ENCODE data around the gene GJD3.

The GJD3 gene

DNA sequence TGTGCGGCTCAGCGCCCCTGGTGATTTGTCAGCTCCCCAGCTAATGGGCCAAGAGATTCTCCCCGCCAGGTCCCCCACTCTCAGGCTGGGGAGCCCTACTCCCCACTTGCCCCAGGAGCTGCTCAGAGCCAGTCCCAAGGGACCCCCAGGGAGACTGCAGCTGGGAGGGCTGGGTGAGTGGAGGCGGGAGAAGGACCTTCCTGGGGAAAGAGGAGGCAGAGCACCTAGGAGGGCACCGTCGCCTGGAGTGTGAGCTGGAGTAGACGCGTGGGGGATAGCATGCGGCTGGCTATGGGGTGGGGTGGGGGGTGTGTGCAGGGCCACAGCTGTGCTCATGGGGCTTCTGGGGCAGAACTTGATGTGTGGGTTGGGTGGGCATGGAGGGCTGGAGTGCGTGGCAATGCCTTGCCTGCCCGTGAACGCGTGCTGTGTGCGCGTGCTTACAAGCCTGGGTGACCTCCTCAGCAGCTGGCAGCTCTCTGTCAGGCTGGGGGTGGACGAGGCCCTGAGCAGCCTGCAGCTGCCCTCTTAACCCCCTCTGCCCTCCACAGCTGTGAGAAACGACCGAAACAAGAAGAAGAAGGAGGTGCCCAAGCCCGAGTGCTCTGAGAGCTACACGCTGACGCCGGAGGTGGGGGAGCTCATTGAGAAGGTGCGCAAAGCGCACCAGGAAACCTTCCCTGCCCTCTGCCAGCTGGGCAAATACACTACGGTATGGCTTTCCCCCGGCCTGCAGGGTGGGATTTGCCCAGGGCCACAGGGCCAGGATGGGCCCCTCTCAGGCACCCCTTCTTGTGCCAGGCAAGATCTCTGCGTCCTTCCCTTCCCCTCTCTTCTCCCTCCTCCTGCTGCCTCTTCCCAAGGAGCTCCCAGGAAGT lies 12.9 kb downstream of the GJD3 start:
- DNase-seq (ENCODE audit: low read depth) = no peak

DNA sequence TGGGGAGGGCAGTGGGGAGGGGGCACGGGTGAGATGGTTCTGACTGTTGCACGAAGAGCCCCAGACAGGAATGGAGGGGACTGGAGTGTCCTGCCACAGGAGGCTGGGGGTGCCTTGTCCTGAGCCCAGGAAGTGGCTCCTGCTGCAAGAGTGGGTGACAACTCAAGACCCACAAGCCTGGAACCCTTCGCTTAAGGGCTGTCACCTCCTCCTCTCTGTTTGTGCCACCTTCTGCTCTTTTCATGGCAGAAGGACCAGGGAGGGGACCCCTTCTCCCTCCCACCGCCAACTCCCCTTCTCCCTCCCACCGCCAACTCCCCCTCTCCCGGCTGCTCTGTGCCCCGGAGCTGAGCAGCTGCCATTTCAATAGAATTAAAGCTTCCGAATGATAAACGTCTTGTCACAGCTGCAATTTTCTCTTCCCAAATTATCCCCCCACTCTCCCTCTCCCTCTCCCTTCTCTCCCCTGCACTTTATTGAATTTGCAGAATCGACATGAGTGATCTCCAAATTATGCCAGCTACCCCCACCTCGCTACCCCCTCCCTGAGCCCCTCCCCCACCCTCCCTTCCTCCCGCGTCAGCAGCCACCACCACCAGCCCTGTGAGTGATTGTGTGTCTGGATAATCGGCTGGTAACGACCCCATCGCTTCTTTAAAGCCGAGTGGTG lies 13.7 kb downstream of the GJD3 start:
- DNase-seq (ENCODE audit: low read depth) = no peak

DNA sequence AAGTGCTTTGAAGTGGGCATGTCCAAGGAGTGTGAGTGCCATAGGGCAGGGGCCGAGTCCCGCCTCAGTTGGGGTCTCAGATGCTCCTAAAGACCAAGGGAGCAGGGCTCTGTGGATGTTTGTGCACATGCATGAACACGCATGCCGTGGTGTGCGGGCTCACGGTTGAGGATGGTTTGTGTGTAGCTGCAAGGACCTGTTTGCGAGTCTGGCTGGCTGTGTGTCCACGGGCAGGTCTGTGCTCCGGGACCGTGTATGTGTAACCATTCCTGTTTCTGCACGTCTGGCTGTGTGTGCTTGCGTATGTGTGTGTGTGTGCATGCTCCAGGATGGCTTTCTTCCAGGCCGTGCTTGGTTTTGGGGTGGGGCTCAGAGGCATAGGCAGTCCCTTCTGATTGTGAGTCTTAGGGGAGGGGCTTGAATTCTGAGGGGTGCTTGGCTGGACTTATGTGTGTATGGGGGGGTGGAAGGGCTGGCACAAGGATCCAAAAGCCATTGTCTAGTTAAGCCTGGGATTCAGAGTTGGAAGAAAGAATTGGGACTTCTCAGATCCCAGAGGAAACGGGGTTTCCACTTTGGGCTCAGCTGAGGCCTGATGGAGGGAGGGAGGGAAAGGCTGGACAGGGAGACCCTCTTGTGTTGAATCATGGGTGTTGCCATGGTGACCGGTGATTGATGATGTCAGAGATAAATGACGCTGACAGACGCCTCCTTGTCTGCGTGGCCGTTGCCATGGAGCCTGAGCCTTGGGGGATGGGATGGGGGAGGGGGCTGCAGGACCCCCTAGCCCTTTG lies 14.4 kb downstream of the GJD3 start:
- DNase-seq (ENCODE audit: low read depth) = no peak

DNA sequence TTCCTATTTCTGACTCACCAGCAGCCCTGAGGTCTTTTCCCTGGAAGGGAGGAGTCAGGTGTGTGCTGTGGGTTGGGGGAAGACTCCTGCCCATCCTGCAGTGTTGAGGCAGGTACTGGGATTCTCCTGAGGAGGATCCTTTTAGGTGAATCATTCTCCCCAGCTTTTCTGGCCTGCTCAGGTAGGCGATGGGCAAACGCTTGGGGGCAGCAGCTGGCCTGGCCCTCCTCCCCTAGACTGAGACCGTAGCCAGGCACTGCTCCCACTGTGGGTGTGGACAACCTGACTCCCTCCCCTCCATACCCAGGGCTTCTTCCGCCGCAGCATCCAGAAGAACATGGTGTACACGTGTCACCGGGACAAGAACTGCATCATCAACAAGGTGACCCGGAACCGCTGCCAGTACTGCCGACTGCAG lies 15.1 kb downstream of the GJD3 start:
- no peak for DNase-seq (ENCODE audit: low read depth)

DNA sequence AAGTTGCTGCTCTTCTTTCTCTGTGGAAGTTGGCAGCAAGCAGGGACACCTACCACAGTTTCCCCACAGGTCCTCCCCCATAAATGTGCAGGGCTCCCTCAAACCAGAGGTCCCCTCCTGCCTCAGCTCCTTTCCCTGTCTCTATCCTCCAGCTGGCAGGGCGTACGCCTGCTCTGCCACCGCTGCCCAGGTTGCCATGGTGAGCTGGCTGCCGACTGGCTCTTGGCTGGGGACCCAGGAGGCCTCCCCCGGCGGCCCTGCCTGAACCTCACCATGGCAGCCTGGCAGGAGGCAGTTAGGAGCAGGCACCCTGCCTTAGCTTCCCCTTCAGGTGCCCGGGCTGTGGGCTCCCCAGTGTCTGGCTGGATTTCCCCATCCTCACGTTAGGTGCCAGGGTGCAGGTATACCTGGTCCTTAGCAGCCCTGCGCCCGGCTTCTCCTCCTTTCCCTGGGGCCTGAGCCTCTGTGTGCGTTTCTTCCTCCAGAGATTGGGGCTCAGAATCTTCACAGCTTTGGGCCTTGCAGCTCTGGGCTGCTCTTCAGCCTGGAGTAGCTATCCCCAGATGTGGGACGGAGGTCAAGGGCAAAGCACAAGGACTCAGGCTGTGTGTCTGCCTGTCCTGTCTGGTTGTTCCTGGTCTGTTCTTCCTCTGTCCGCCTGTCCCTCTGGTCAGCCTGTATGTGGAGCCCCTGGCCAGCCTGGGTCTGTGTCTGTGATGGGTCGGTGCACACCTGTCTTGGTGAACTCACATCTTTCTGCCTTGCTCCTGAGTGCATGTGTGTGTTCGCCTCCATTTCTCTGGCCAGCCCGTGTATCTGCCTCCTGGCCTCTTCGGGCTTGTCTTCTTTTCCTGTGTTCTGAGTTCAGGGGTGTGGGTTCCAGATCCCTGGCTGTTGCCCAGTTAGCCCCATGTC lies 15.7 kb downstream of the GJD3 start:
- no peak for DNase-seq (ENCODE audit: low read depth)

DNA sequence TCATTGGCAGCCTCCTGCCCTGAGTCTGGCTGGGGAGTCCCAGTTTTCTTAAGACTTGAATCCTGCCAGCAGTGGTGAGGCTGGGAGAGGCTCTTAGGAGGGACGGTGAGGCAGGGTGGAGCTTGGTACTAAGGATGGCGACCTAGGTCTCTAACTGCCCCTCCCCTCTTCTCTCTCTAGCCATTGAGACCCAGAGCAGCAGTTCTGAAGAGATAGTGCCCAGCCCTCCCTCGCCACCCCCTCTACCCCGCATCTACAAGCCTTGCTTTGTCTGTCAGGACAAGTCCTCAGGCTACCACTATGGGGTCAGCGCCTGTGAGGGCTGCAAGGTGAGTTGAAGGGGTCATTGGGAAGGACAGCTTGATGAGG lies 16.4 kb downstream of the GJD3 start:
- DNase-seq (ENCODE audit: low read depth) = no peak

DNA sequence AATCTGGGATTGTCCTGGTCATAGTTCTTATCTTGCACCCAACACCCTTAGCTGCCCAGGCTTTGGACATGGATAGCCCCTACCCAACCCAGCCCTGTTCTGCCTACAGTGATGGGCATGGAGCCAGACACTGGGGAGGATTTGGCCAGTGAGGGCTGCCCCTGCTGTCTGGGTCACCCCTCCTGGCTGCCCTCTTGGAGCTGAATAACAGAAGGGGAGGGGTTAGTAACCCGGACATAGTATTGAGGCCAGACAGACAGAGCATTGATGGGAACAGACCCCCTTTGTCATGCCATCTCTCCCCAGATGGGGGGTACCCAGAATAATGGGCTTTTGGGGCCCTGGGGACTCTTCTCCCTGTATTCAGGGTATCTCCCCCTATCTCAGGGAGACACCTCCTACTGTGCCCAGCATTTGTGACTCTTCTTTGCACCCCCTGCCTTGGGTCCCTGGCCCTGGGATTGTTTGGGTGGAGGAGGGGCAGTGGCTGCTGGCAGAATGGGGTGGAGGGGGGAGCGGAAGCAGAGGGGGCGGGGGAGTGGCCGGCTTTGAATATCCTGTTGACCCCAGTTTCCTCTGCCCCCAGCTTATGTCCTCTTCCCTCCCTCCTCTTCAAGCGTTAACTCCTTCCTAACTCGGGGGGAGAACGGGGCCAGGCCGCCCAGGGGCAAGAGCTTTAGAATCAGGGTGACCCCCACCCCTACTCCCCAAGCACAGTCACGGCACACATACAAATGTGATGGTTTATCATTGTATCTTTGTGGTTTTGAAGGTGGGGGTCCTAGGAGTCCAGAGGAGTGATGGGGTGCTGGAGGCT lies 17.0 kb downstream of the GJD3 start:
- DNase-seq (ENCODE audit: low read depth) = no peak

DNA sequence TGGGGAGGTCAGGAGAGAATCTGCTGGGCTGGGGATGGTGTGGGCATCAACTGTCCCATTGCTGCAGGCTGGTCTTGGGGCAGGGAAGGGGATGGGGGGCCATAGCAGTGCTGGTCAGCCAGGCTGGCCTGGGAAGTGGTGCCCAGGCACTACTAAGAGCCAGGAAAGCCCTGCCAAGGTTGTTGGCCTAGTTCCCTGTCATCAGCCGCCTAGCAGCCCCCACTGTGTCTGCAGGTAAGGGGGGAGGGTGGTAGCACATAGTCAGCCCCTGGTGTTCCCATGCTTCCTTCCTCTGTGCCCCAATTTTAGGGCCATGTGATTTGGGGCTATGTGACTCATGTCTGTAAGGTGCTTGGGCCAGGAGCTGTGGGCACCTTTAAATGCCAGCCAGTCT lies 17.8 kb downstream of the GJD3 start:
- no peak for DNase-seq (ENCODE audit: low read depth)

DNA sequence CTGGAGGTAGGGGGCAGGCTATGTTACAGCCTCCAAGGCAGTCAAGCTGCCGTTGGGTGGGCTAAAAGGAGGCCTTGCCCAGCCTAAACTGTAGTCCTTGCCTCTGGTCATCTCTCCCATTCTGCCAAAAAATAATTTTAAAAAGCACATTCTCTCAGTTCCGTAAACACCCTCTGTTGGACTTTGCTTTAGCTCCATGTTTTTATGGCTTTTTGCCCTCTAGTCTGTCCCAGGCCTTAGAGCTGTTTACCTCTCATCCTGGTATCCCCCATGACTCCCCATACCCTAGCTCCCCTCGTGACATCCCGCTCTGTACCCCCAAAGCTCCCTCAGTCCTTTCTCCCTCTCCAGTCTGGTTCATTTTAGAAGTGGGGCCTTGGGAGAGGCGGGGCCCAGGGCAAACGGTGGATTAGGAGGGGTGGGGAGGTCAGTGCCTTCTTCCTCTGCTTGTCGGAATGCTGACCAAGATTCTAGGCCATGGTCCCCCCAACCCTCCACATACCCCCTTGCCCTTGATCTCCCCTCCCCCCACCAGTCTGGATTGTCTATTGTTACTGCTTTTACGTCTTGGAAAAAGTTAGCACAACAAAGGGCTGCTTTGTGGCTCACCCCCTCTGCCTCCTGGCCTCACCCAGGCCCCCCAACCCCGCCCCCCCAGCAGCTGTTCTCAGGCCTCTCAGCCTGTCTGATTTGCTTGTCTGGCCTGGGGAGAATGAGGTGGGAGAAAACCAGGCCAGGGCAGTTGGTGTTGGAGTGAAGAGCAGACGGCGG lies 18.4 kb downstream of the GJD3 start:
- DNase-seq (ENCODE audit: low read depth) = no peak

DNA sequence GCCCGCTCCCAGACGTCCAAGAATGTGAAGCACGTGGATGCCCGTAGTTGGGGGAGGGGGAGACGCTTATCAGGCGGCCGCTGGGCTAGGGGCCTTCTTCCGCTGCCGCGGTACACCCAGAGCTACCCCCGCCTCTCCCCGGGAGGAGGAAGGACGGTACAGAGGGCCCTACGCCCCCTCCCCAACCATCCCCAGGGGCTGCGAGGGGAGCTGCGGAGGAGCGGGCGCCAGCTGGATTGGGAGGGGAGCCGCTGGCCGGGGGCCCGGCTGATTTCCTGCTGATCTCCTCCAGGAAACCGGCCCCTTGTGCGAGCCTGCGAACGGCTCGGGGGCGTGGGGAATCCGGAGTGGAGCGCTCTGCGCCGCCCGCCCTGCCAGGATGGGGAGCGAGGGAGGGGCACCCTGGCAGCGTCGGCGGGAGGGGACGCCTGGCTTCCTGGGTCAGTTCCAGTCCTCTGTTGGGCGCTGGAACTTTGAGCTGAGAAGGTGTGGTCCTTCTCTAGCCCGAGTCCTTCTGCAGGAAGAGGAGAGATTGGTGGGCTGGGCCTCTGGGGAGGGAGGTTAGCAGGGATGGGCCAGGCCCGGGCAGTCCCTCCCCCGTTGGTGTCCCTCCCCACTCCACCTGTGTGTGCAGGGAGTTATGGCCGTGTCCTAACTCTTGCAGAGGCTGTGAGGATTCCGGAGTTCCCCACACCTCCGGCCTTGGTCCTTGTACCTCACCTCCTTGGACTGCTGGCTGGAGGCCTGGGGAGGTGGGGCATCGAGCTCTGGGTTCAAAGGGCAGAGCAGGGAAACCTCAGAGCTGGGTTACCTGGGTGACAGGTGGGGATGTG lies 19.2 kb downstream of the GJD3 start:
- DNase-seq (ENCODE audit: low read depth) = no peak

DNA sequence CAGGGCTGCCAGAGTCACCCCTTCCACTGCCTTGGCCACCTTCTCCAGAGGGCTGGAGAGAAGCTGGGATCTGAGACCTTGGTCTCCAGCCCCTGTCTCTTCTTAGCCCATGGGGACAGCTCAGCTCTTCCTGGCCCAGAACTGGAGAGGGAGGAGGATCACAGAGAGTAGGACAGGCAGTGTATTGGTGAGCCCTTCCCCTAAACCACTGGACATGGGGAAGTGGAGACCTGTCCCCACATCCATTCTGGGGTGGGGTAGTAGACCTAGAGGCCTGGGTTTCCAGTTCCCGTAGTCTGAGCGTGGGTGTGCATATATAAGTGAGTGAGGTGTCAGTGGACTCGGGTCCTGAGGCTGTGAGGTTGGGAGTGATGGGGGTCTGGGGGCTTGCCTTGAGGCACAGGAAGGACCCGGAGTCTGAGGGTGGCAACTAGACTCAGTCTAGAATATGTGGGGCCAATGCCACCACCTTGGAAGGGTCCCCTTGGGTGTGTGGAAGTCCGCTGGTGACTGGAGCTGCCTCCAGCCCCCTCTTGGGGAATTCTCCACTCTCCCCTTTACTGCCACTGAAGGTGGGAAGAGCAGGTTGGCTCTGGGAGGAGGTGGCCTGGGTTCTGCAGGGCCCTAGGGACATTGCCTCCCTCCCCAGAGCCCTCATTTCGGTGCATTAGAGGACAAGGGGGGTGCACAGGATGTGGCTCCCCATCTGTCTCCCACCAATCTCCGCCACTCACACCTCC lies 19.9 kb downstream of the GJD3 start:
- no peak for DNase-seq (ENCODE audit: low read depth)

DNA sequence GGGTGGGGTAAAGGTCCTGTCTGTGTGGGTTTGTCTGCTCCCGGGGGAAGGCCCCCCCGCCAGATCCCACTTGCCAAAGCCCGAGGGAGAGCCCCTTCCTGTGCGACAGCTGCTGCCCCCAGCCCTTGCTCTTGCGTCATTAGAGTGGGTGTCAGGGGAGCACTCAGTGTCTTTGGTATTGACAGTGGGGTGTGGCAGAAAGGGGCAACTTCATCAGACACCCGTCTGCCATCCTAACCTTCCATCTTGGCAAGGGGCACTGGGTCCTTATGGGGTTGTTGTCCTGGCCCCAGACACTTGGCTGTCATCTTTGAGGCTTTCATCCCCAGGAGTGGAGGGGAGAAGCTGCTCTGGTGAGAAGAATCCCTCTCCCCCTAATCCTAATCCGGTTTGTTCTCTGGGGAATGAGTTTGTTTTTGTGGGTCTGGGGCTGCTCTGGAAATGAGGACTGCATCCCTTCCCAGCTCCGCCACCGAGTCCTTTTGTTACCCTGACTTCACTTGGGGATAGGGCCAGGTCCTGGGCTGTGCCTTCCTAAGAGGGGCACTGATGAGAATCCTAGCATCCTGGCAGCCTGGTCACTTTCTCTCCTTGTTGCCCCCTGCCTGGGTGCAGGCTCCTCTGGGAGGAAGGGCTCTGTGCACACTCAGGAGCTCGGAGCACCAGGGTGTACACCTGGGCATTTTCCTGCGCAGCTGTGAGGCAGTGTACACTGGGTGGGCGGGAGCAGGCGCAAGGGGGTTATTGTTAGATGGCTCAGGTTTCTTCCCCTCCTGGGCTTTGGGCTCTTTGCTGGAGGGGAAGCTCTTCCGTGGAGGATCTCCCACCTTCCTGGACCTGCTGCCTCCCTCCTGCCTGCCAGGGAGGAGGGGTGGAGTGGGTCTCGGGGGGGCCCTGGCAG lies 21.1 kb downstream of the GJD3 start:
- DNase-seq (ENCODE audit: low read depth) = no peak

DNA sequence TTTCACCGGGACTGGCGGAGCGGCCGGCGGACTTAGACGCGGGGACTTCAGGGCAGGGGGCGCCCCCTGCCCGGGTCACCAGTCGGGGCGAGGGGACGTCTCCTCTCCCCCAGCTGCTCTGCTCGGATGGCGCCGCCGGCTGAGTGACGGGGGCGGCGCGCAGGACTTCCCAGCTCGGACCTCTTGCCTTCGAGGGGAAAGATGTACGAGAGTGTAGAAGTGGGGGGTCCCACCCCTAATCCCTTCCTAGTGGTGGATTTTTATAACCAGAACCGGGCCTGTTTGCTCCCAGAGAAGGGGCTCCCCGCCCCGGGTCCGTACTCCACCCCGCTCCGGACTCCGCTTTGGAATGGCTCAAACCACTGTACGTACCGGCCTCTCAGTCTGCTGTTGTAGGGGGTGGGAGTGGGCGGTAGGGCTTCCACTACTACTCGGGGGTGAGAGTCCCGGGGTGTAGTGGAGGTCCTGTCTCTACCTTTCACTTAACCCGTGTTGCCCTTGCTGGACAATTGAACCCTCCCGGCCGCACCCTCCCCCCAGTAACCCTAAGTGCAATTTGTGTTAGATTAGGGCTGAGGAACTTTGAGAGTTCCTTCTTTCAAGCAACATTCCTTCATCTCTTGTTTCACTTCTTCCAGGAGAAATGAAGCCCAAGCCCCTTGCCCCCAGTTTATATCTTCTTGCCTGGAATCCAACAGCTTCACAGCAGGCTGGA lies 21.9 kb downstream of the GJD3 start:
- no peak for DNase-seq (ENCODE audit: low read depth)

DNA sequence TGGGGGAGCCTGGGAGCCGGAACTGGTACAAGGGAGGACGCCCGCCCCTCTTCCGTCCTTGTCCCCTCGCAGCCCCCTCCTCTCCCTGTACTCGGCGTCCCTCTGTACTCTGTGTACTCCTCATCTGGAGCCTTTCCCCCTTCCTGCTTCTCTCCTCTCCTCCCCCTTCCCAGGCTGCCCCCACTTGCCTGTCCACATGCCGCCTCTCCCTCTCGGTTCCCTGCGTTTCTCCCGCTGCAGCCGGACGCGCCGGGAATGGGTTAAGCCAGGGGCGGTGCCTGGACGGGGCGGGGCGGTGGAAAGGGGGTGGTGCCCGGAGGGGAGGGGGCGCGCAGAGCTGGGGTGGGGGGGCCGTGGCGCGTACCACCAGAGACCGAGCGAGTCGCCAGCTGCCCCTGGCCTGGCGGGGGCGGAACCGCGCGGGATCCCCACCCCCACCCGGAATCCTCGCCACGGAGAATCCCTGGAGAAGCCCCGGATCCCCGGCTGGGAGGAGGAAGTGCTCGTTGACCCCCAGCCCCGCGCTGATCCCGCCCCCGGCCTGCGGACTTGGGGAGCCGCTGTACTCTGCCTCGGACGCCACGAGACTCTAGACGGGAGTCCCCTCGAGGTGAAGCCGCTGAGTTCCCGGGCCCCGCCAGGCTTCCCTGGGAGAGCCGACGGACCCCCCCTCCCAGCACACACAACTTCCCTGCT lies 22.6 kb downstream of the GJD3 start:
- DNase-seq (ENCODE audit: low read depth) = no peak

DNA sequence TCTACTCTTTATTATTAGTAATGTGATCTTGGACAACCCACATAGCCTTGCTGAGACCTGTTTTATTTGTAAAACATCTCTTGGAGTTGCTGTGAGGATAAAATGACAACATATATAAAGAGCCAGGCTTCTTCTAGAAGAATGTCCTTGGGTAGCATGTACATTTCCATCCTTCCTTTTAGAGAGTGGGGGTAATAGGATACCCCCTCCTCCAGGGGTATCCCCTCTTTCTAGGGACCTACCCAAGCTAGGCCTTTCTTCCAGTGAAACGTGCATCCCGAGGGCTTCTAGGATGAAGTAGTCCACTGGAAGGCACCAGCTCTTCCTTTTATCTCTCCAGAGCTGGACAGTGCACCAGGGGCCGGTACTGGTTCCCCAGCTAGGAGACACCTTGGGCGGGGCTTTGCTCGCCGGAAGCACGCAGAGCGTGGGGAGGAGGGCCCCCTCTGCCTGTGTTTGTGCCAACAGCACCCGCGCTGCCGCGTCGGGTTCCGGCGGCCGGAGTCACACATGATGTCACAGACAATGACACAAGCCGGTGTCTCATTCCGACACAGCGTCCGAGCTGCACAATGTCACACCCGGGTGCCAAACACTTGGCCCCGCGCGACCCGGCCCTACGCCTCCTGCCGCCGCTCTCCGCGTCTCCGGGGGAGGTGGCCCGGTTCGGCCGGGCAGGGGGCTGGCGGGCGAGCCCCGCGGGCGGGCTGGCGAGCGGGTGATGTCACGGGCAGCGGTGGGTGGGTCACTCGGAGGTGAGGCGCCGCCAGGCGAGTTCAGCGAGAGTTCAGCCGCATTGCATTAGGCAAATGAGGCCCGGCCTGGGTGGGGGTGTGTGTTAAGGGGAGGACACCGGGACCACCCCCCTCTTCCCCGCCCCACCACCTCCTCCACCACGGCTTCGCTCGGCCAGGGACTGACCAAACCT lies 23.4 kb downstream of the GJD3 start:
- no peak for DNase-seq (ENCODE audit: low read depth)
